NCI-H1930 (cell line): ENCODE measurements around the gene ST8SIA4.

Source experiments
- DNase-seq, 2 experiments: peaks; one replicate each; lab custom pipeline; 2025; lab: John Stamatoyannopoulos, UW

ST8SIA4 gene

GRCh38 chr5:100832252-100833230, 70.5 kb downstream of the ST8SIA4 start:
- DNase-seq: no peak

GRCh38 chr5:100828898-100829356, 74.2 kb downstream of the ST8SIA4 start:
- no peak for DNase-seq

GRCh38 chr5:100828071-100828897, 74.8 kb downstream of the ST8SIA4 start:
- DNase-seq: no peak

- no peak for DNase-seq
Measured at GRCh38 chr5:100827481-100827889, 75.6 kb downstream of the ST8SIA4 start.

GRCh38 chr5:100826133-100826532, 76.9 kb downstream of the ST8SIA4 start:
- DNase-seq: no peak

GRCh38 chr5:100824635-100825034, 78.4 kb downstream of the ST8SIA4 start:
- no peak for DNase-seq

- DNase-seq: no peak
Measured at GRCh38 chr5:100823812-100824211, 79.3 kb downstream of the ST8SIA4 start.

- no peak for DNase-seq
Measured at GRCh38 chr5:100821751-100822150, 81.3 kb downstream of the ST8SIA4 start.

GRCh38 chr5:100818340-100818739, 84.7 kb downstream of the ST8SIA4 start:
- no peak for DNase-seq

GRCh38 chr5:100803397-100803796, 99.7 kb downstream of the ST8SIA4 start:
- DNase-seq: no peak

GRCh38 chr5:100802208-100802607, 100.9 kb downstream of the ST8SIA4 start:
- no peak for DNase-seq

- DNase-seq: no peak
Measured at GRCh38 chr5:100800562-100800961, 102.5 kb downstream of the ST8SIA4 start.

GRCh38 chr5:100799166-100799565, 103.9 kb downstream of the ST8SIA4 start:
- DNase-seq: no peak

- DNase-seq: no peak
Measured at GRCh38 chr5:100797861-100798260, 105.2 kb downstream of the ST8SIA4 start.

GRCh38 chr5:100796851-100797250, 106.2 kb downstream of the ST8SIA4 start:
- DNase-seq: no peak

GRCh38 chr5:100794844-100795243, 108.2 kb downstream of the ST8SIA4 start:
- no peak for DNase-seq

- no peak for DNase-seq
Measured at GRCh38 chr5:100794218-100794617, 108.9 kb downstream of the ST8SIA4 start.

- DNase-seq: no peak
Measured at GRCh38 chr5:100792781-100793180, 110.3 kb downstream of the ST8SIA4 start.

- DNase-seq: no peak
Measured at GRCh38 chr5:100791391-100791790, 111.7 kb downstream of the ST8SIA4 start.

GRCh38 chr5:100790951-100791350, 112.1 kb downstream of the ST8SIA4 start:
- no peak for DNase-seq

- no peak for DNase-seq
Measured at GRCh38 chr5:100790170-100790665, 112.9 kb downstream of the ST8SIA4 start.

- no peak for DNase-seq
Measured at GRCh38 chr5:100789694-100790093, 113.4 kb downstream of the ST8SIA4 start.
